ENCODE results near the gene HDGFL2. TPM values are rescaled to one million over a fixed set of nuclear protein-coding genes. Genes with fewer than 3 reads are reported as not detected.

Gene HDGFL2
- total RNA-seq, 1 experiment from 2014 or later = 75.2 TPM

GRCh38 chr19:4519521-4520277 is 47.6 kb downstream of the HDGFL2 start:
- H3K9me3 ChIP-seq (ENCODE audit: control insufficient read depth in 1 of 2, insufficient read depth in 1 of 2, low read depth in 1 of 2, low read length in 2 of 2) = no peaks in the 10 kb centered on the region
- H3K79me2 ChIP-seq (ENCODE audit: insufficient read depth, low read length) = no peaks in the 10 kb centered on the region
- H3K4me3 ChIP-seq (replicated peaks in 1 of 2; ENCODE audit: low read depth in 1 of 2, low read length in 2 of 2) = no peak overlapping the region
- peaks cover 0 to 7% of the 10 kb centered on the region in 2 experiments; a peak in 1 of 4 replicates for H3K4me1 ChIP-seq (ENCODE audit: control insufficient read depth in 1 of 2, insufficient read depth in 2 of 2, low read length in 2 of 2)
- no peaks in the 10 kb centered on the region for H3K9me2 ChIP-seq (ENCODE audit: insufficient read depth)
- ATAC-seq (no peak), DNase-seq (ENCODE audit: low read depth, low spot score) (no peak)
- H3K36me3 ChIP-seq (ENCODE audit: control insufficient read depth in 1 of 2, insufficient read depth in 2 of 2, low read length in 2 of 2) = no peaks in the 10 kb centered on the region
- BruUV-seq (replicated peaks) = no TSS peak
- no peaks in the 10 kb centered on the region for H4K20me1 ChIP-seq (ENCODE audit: insufficient read depth)
- H3K27ac ChIP-seq (ENCODE audit: low read depth, low read length) = no peak overlapping the region
- ChIA-PET RAD21 (ENCODE audit: low non-redundant PET in 1 of 2, low total read pairs in 2 of 2, uncharacterized antibody in 2 of 2, unreplicated experiment in 2 of 2) (no interaction called here), POLR2A (no interaction called here), CTCF (no interaction called here)
- no peak overlapping the region for H3K4me2 ChIP-seq (ENCODE audit: low read length)
- TF ChIP-seq RAD21 (IDR thresholded peaks at IDR 0.05; ENCODE audit: low read depth) = no peak
- TF ChIP-seq POLR2A (IDR thresholded peaks at IDR 0.05; ENCODE audit: borderline replicate concordance, extremely low read depth, insufficient read depth, insufficient read length) = no peak
- TF ChIP-seq SP1 (IDR thresholded peaks at IDR 0.05; ENCODE audit: low read depth) = no peak
- TF ChIP-seq YY1 (IDR thresholded peaks at IDR 0.05; ENCODE audit: extremely low read depth, insufficient replicate concordance, low read depth, low read length) = no peak
- no peak for TF ChIP-seq EZH2 (IDR thresholded peaks at IDR 0.05)
- TF ChIP-seq ZBTB33 (IDR thresholded peaks at IDR 0.05; ENCODE audit: extremely low read depth, insufficient replicate concordance, low read length) = no peak
- no peak for TF ChIP-seq EZH2phosphoT487 (IDR thresholded peaks at IDR 0.05; ENCODE audit: borderline replicate concordance)
- TF ChIP-seq MAX (IDR thresholded peaks at IDR 0.05) = no peak
- TF ChIP-seq ZNF274 (IDR thresholded peaks at IDR 0.05; ENCODE audit: low read depth, low read length) = no peak
- TF ChIP-seq CTCF (IDR thresholded peaks at IDR 0.05 in 2 of 3, conservative IDR thresholded peaks at IDR 0.05 in 1 of 3; ENCODE audit: borderline replicate concordance in 1 of 3, insufficient read depth in 1 of 3, low read depth in 2 of 3, low read length in 2 of 3) = no peak
- no peak for TF ChIP-seq SRF (IDR thresholded peaks at IDR 0.05; ENCODE audit: low read depth)
- TF ChIP-seq CEBPB (IDR thresholded peaks at IDR 0.05; ENCODE audit: low read depth) = no peak
- TF ChIP-seq ATF3 (IDR thresholded peaks at IDR 0.05) = no peak
- TF ChIP-seq SIN3A (IDR thresholded peaks at IDR 0.05; ENCODE audit: low read depth) = no peak
- TF ChIP-seq ZFX (IDR thresholded peaks at IDR 0.05) = no peak
- no peak for TF ChIP-seq FOSL1 (IDR thresholded peaks at IDR 0.05; ENCODE audit: low read depth)
- TF ChIP-seq POLR2AphosphoS5 (IDR thresholded peaks at IDR 0.05; ENCODE audit: low read depth, low read length) = no peak
- TF ChIP-seq EGR1 (IDR thresholded peaks at IDR 0.05; ENCODE audit: low read depth) = no peak
- TF ChIP-seq TCF7L2 (IDR thresholded peaks at IDR 0.05; ENCODE audit: borderline replicate concordance, extremely low read depth, insufficient read depth, insufficient read length) = no peak
- no peak for TF ChIP-seq REST (IDR thresholded peaks at IDR 0.05; ENCODE audit: low read depth)
- no peak overlapping the region for H2AFZ ChIP-seq (ENCODE audit: low read depth, low read length, poor library complexity, severe bottlenecking)
- H3K9ac ChIP-seq (ENCODE audit: low read length) = no peak overlapping the region
- intact Hi-C loops (cut with micrococcal nuclease) = loop anchor here (10.0 kb wide), 1 partner anchor 255 kb away; no protein-coding TSS in a partner anchor
- H3K27me3 ChIP-seq (ENCODE audit: insufficient read depth, low read length) = no peaks in the 10 kb centered on the region
